ENCODE data around the gene THBD. TPM values are rescaled to one million over a fixed set of nuclear protein-coding genes. Genes with fewer than 3 reads are reported as not detected.

Gene THBD
- polyA plus RNA-seq, 1 donor, result 5.7 TPM

GRCh38 chr20:23092861-23093495 lies 43.5 kb upstream of the THBD start:
- H3K4me3 ChIP-seq (ENCODE audit: low read length), result no peak overlapping the region
- no peak overlapping the region for H3K27ac ChIP-seq (ENCODE audit: low read length)
- no peak for DNase-seq
- H3K36me3 ChIP-seq (ENCODE audit: control insufficient read depth, insufficient read depth, low read length), result no peaks in the 10 kb centered on the region
- no peaks in the 10 kb centered on the region for H3K9me3 ChIP-seq (ENCODE audit: control insufficient read depth, low read depth, low read length)
- H3K4me1 ChIP-seq (ENCODE audit: control insufficient read depth, insufficient read depth, low read length), result no peaks in the 10 kb centered on the region
- WGBS (ENCODE audit: insufficient coverage, low lambda C conversion rate), result no CpG with 5 or more reads among the region's 7 CpGs
- H3K27me3 ChIP-seq (ENCODE audit: control insufficient read depth, insufficient read depth, low read length), result peaks cover 14% of the 10 kb centered on the region

GRCh38 chr20:23092384-23092756 lies 42.9 kb upstream of the THBD start:
- Histone ChIP-seq H3K9me3 (ENCODE audit: control insufficient read depth, low read depth, low read length) (no peaks in the 10 kb centered on the region), H3K4me3 (ENCODE audit: low read length) (no peak overlapping the region), H3K36me3 (ENCODE audit: control insufficient read depth, insufficient read depth, low read length) (no peaks in the 10 kb centered on the region), H3K27me3 (ENCODE audit: control insufficient read depth, insufficient read depth, low read length) (peaks cover 14% of the 10 kb centered on the region), H3K27ac (ENCODE audit: low read length) (no peak overlapping the region), H3K4me1 (ENCODE audit: control insufficient read depth, insufficient read depth, low read length) (no peaks in the 10 kb centered on the region)
- no peak for DNase-seq
- WGBS (ENCODE audit: insufficient coverage, low lambda C conversion rate), result no CpG with 5 or more reads among the region's 2 CpGs

GRCh38 chr20:23091721-23092383 lies 42.4 kb upstream of the THBD start:
- no peak for DNase-seq
- Histone ChIP-seq H3K4me1 (ENCODE audit: control insufficient read depth, insufficient read depth, low read length) (no peaks in the 10 kb centered on the region), H3K4me3 (ENCODE audit: low read length) (no peak overlapping the region), H3K36me3 (ENCODE audit: control insufficient read depth, insufficient read depth, low read length) (no peaks in the 10 kb centered on the region), H3K9me3 (ENCODE audit: control insufficient read depth, low read depth, low read length) (no peaks in the 10 kb centered on the region), H3K27ac (ENCODE audit: low read length) (no peak overlapping the region), H3K27me3 (ENCODE audit: control insufficient read depth, insufficient read depth, low read length) (peaks cover 14% of the 10 kb centered on the region)
- WGBS (ENCODE audit: insufficient coverage, low lambda C conversion rate), result no CpG with 5 or more reads among the region's 8 CpGs

DNA sequence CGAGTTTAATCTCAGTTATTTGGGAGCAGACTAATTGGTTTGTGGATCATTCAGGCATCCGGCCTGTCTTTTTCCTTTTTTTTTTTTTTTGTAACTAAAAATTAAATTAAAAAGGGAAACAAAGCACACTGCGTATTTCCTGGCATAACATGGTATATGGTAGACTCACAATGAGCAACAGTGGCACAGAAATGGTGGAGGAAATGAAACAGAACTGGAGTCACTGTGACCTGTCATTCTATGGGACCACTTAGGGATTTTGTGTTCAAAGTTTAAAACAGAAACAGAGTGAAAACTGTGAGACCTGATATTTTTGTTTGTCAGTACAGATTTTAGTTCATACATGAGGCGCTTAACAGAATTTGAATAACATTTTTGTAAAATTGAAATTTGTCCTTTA lies 41.4 kb upstream of the THBD start:
- Histone ChIP-seq H3K27me3 (ENCODE audit: control insufficient read depth, insufficient read depth, low read length) (peaks cover 14% of the 10 kb centered on the region), H3K4me1 (ENCODE audit: control insufficient read depth, insufficient read depth, low read length) (no peaks in the 10 kb centered on the region), H3K4me3 (ENCODE audit: low read length) (no peak overlapping the region), H3K9me3 (ENCODE audit: control insufficient read depth, low read depth, low read length) (no peaks in the 10 kb centered on the region), H3K36me3 (ENCODE audit: control insufficient read depth, insufficient read depth, low read length) (no peaks in the 10 kb centered on the region), H3K27ac (ENCODE audit: low read length) (no peak overlapping the region)
- no peak for DNase-seq
- WGBS (ENCODE audit: insufficient coverage, low lambda C conversion rate), result 100% methylated on average over 2 of the region's 4 CpGs

GRCh38 chr20:23090147-23090546 lies 40.7 kb upstream of the THBD start:
- Histone ChIP-seq H3K27ac (ENCODE audit: low read length) (no peak overlapping the region), H3K9me3 (ENCODE audit: control insufficient read depth, low read depth, low read length) (no peaks in the 10 kb centered on the region)
- no CpG with 5 or more reads among the region's 6 CpGs for WGBS (ENCODE audit: insufficient coverage, low lambda C conversion rate)

DNA sequence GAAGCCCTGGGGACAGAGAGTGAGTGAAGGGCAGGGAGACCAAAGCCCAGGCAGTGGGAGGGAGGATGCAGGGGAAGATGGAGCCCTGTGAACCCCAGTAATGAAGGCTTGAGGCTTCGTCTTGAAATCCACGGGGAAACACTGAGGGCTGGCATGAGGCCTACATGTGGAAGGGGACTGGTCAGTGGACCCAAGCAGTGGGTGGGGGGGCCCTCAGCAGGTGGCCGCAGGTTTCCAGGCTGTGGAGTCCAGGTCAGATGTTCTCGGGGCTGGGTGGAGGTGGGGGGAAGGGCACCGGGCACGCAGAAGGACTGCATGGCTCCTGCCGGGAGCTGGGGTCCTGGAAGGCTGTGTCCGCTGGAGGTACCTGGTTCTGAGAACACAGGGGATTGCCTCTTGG lies 39.4 kb upstream of the THBD start:
- Histone ChIP-seq H3K36me3 (ENCODE audit: control insufficient read depth, insufficient read depth, low read length) (no peaks in the 10 kb centered on the region), H3K27me3 (ENCODE audit: control insufficient read depth, insufficient read depth, low read length) (peaks cover 13% of the 10 kb centered on the region), H3K9me3 (ENCODE audit: control insufficient read depth, low read depth, low read length) (no peaks in the 10 kb centered on the region), H3K27ac (ENCODE audit: low read length) (no peak overlapping the region), H3K4me3 (ENCODE audit: low read length) (no peak overlapping the region), H3K4me1 (ENCODE audit: control insufficient read depth, insufficient read depth, low read length) (no peaks in the 10 kb centered on the region)
- WGBS (ENCODE audit: insufficient coverage, low lambda C conversion rate), result no CpG with 5 or more reads among the region's 8 CpGs
- DNase-seq, result no peak

More at GRCh38 chr20:23090147-23090546, 40.7 kb upstream of the THBD start:
- no peak overlapping the region for H3K4me3 ChIP-seq (ENCODE audit: low read length)
- H3K27me3 ChIP-seq (ENCODE audit: control insufficient read depth, insufficient read depth, low read length), result peaks cover 14% of the 10 kb centered on the region
- H3K4me1 ChIP-seq (ENCODE audit: control insufficient read depth, insufficient read depth, low read length), result no peaks in the 10 kb centered on the region
- no peak for DNase-seq
- no peaks in the 10 kb centered on the region for H3K36me3 ChIP-seq (ENCODE audit: control insufficient read depth, insufficient read depth, low read length)

DNA sequence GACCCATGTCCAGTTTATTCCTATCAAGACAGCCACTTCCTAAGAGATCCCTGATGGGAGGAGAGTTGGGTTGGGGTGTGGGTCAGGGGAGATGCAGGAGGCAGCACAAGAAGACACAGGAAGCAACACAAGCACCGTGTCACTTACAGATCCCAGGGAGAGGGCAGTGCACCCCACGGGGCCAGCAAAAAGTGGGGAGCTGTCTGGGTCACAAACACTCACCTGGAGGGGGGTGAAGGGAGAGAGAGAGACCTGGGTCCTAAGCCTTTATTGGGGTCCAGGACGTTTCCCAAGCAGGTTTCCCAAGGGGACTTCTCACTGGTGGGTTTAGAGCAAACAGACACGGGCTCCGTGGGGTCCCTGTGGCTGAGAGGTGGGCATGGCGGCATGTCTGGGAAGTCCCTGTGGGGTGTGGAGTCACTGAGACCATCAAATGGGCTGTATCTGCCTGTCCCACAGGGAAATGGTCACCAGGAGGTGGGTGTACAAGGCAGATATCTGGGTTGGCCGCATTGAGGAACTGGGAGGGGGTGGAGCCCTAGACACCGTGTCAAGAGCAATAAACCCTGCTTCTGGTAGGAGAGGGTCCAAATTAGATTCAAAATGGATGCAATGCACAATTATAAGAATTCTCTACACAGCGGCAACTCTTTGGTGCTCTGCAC lies 38.2 kb upstream of the THBD start:
- Histone ChIP-seq H3K27me3 (ENCODE audit: control insufficient read depth, insufficient read depth, low read length) (peaks cover 9% of the 10 kb centered on the region), H3K4me1 (ENCODE audit: control insufficient read depth, insufficient read depth, low read length) (no peaks in the 10 kb centered on the region), H3K27ac (ENCODE audit: low read length) (no peak overlapping the region), H3K4me3 (ENCODE audit: low read length) (no peak overlapping the region), H3K36me3 (ENCODE audit: control insufficient read depth, insufficient read depth, low read length) (no peaks in the 10 kb centered on the region), H3K9me3 (ENCODE audit: control insufficient read depth, low read depth, low read length) (no peaks in the 10 kb centered on the region)
- WGBS (ENCODE audit: insufficient coverage, low lambda C conversion rate), result no CpG with 5 or more reads among the region's 9 CpGs
- no peak for DNase-seq

DNA sequence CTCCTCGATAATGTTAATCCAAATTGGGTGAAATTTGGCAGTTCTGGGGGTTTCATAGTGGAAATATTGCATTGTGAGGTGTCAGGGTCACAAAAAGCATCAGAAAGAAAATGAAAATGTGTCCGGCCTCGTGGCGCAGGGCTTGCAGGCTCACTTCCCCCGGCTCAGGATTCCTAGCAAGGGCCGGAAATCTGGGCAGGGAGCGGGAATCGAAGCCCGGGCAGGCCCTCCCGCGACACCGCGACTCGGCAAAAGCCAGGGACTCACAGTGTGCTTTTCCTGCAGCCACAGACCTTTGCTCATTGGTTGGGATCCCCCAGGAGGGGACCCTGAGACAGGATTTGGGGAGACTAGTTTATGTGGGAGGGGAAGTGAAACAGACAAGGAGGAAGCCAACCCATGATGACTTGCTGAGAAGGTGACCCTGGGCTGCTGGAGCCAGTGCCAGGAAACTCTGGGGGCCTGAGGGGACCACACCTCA lies 37.5 kb upstream of the THBD start:
- DNase-seq, result no peak

GRCh38 chr20:23086056-23086566 lies 36.6 kb upstream of the THBD start, which contains the start of gene CD93:
Gene CD93, minus strand, starts transcription at chr20:23086324. Its CDS starts 132 bp downstream, at chr20:23086192.
- Histone ChIP-seq H3K4me3 (ENCODE audit: low read length) (peak within 1 kb of the TSS; percentile 32), H3K36me3 (ENCODE audit: control insufficient read depth, insufficient read depth, low read length) (no peaks in the 10 kb centered on the region), H3K4me1 (ENCODE audit: control insufficient read depth, insufficient read depth, low read length) (no peaks in the 10 kb centered on the region), H3K27me3 (ENCODE audit: control insufficient read depth, insufficient read depth, low read length) (no peaks in the 10 kb centered on the region), H3K9me3 (ENCODE audit: control insufficient read depth, low read depth, low read length) (no peaks in the 10 kb centered on the region), H3K27ac (ENCODE audit: low read length) (peak within 1 kb of the TSS; percentile 42)
- WGBS (ENCODE audit: insufficient coverage, low lambda C conversion rate), result no CpG with 5 or more reads among the region's 28 CpGs
- no peak for DNase-seq

More for the DNA sequence above, 37.5 kb upstream of the THBD start:
- WGBS (ENCODE audit: insufficient coverage, low lambda C conversion rate), result no CpG with 5 or more reads among the region's 14 CpGs
- Histone ChIP-seq H3K36me3 (ENCODE audit: control insufficient read depth, insufficient read depth, low read length) (no peaks in the 10 kb centered on the region), H3K4me3 (ENCODE audit: low read length) (no peak overlapping the region), H3K4me1 (ENCODE audit: control insufficient read depth, insufficient read depth, low read length) (no peaks in the 10 kb centered on the region), H3K27me3 (ENCODE audit: control insufficient read depth, insufficient read depth, low read length) (peaks cover 3% of the 10 kb centered on the region), H3K27ac (ENCODE audit: low read length) (peak overlapping the region; percentile 42), H3K9me3 (ENCODE audit: control insufficient read depth, low read depth, low read length) (no peaks in the 10 kb centered on the region)

DNA sequence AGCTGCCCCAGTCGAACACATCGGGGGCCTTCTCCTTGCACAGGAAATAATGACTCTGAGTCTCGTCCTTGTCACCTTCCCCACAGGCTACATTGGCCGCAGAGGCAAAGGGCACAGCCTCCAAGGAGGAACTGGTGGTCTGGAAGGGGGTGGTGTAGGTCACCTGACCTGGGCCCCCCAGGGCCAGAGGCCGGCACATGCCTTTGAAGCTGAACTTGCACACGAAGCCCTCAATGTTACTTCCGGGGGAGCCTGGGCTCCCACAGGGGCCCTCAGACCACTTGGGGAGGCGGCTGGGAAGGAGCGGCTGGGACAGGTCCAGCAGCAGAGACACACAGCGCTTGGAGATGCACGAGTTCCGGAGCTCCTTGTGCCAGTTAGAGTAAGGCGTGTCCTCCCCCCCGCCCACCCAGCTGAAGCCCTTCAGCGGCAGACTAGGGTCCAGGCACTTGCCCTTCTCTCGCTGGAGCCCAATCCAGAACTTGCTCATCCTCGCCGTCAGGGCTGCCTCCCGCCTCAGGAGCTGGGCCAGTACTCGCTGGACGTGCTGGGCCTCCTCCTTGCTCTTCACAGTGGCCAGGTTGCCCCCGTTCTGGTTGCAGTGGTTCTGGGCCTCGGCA lies 36.1 kb upstream of the THBD start:
- H3K27ac ChIP-seq (ENCODE audit: low read length), result peak overlapping the region; percentile 42
- DNase-seq, result no peak
- no peaks in the 10 kb centered on the region for H3K4me1 ChIP-seq (ENCODE audit: control insufficient read depth, insufficient read depth, low read length)
- no peaks in the 10 kb centered on the region for H3K27me3 ChIP-seq (ENCODE audit: control insufficient read depth, insufficient read depth, low read length)
- peak overlapping the region; percentile 32 for H3K4me3 ChIP-seq (ENCODE audit: low read length)
- H3K9me3 ChIP-seq (ENCODE audit: control insufficient read depth, low read depth, low read length), result no peaks in the 10 kb centered on the region
- no peaks in the 10 kb centered on the region for H3K36me3 ChIP-seq (ENCODE audit: control insufficient read depth, insufficient read depth, low read length)
- WGBS (ENCODE audit: insufficient coverage, low lambda C conversion rate), result no CpG with 5 or more reads among the region's 23 CpGs
